HepG2 (cell line): Measurements from ENCODE around the gene MAP3K4. TPM values are rescaled to one million over a fixed set of nuclear protein-coding genes. Genes with fewer than 3 reads are reported as not detected.

Experiments
- ATAC-seq: fragments of 200-7000 bp; cut with Tn5 transposase; 3 replicates; pipeline ENCODE4 v1.9.1; 2020; ENCODE audit warnings: mild to moderate bottlenecking, moderate library complexity
- BruUV-seq: library from RNA; stranded (reverse); fragments of 400-500 nt; replicated peaks from 2 replicates; lab custom pipeline; 2021; lab: Mats Ljungman, UMichigan
- CTCF ChIA-PET: fragments of 300-600 bp; formaldehyde crosslinking; extraction: SDS; loops from one replicate; lab custom pipeline; 2021; ENCODE audit warnings: low total read pairs, inconsistent platforms, low intra/inter-chr PET ratio; lab: Yijun Ruan, JAX
- POLR2A ChIA-PET: fragments of 350-600 bp; sonication (Branson Sonifier 250); formaldehyde crosslinking; loops from one replicate; lab custom pipeline; 2020; ENCODE audit warnings: antibody characterized with exemption, inconsistent platforms; lab: Yijun Ruan, JAX
- DNase-seq: peaks from one replicate; pipeline ENCODE4 v3.0.0-alpha.2; 2015; ENCODE audit warnings: low spot score
- FAIRE-seq: peaks from 3 replicates; lab custom pipeline; 2011; peaks lifted over from hg19 to GRCh38; lab: Jason Lieb, UNC
- H2AFZ ChIP-seq: one replicate; pipeline ENCODE4 v1.6.1; 2011; ENCODE audit warnings: low read length, inconsistent platforms
- H3K27ac ChIP-seq: fragments of 300-600 bp; 3 replicates; pipeline ENCODE4 v1.8.0; 2011; ENCODE audit warnings: mixed run types, mild to moderate bottlenecking, mixed read lengths, low read length, inconsistent platforms; ENCODE audit not compliant: insufficient read depth; ENCODE audit errors: extremely low read length
- H3K27me3 ChIP-seq, 2 experiments: fragments of 200-600 bp in 1 of 2; 2 replicates in 1 of 2; 3 replicates in 1 of 2; pipeline versions ENCODE4 v1.6.0 to v1.8.0; 2011; ENCODE audit warnings: low read length in 2 of 2, mild to moderate bottlenecking in 2 of 2, moderate library complexity in 2 of 2, inconsistent platforms in 1 of 2; ENCODE audit not compliant: insufficient read depth in 2 of 2, control insufficient read depth in 1 of 2
- H3K36me3 ChIP-seq, 2 experiments: fragments of 200-600 bp in 1 of 2; replicated peaks in 1 of 2; 2 replicates in 1 of 2; 3 replicates in 1 of 2; pipeline versions ENCODE4 v1.5.1 to v1.8.0; 2011; ENCODE audit warnings: low read length in 2 of 2, inconsistent platforms in 1 of 2; ENCODE audit not compliant: insufficient read depth in 2 of 2, control insufficient read depth in 1 of 2
- H3K4me1 ChIP-seq: 2 replicates; pipeline ENCODE4 v1.5.1; 2012; ENCODE audit warnings: low read length, inconsistent platforms; ENCODE audit not compliant: insufficient read depth
- H3K4me2 ChIP-seq: 2 replicates; pipeline ENCODE4 v1.6.0; 2011; ENCODE audit warnings: low read depth, low read length, inconsistent platforms
- H3K4me3 ChIP-seq, 3 experiments: fragments of 200-600 bp in 1 of 3; sonication (generic), shearing (Covaris generic) in 1 of 3; replicated peaks in 1 of 3; 2 replicates each; pipeline ENCODE4 v1.5.1; 2011 to 2016; ENCODE audit warnings: low read length in 3 of 3, inconsistent platforms in 2 of 3, low read depth in 2 of 3, mild to moderate bottlenecking in 2 of 3, control low read depth in 1 of 3, mixed read lengths in 1 of 3; ENCODE audit not compliant: insufficient read depth in 1 of 3
- H3K79me2 ChIP-seq: one replicate; pipeline ENCODE4 v1.6.1; 2011; ENCODE audit warnings: low read length, inconsistent platforms; ENCODE audit not compliant: insufficient read depth
- H3K9ac ChIP-seq: 2 replicates; pipeline ENCODE4 v1.6.0; 2011; ENCODE audit warnings: mild to moderate bottlenecking, low read depth, low read length, inconsistent platforms; ENCODE audit not compliant: insufficient read depth
- H3K9me3 ChIP-seq: 2 replicates; pipeline ENCODE4 v1.5.1; 2012; ENCODE audit warnings: mild to moderate bottlenecking, low read length
- H4K20me1 ChIP-seq: 2 replicates; pipeline ENCODE4 v1.6.0; 2011; ENCODE audit warnings: inconsistent platforms, mild to moderate bottlenecking, low read length, moderate library complexity; ENCODE audit not compliant: insufficient read depth
- AKAP8 ChIP-seq: sonication (generic); formaldehyde crosslinking; IDR thresholded peaks from 2 replicates; pipeline ENCODE4 v1.5.1; 2020; ENCODE audit warnings: mild to moderate bottlenecking, missing genetic modification reagents
- FOXA3 ChIP-seq: IDR thresholded peaks from 2 replicates; pipeline ENCODE4 v1.6.1; 2016; ENCODE audit warnings: missing genetic modification reagents, missing compliant biosample characterization
- ZNF160 ChIP-seq: sonication (generic); formaldehyde crosslinking; IDR thresholded peaks from 2 replicates; pipeline ENCODE4 v1.8.0; 2022; ENCODE audit warnings: mild to moderate bottlenecking, inconsistent platforms, missing genetic modification reagents
- ZNF251 ChIP-seq: sonication (generic); formaldehyde crosslinking; IDR thresholded peaks from 2 replicates; pipeline ENCODE4 v1.9.0; 2021; ENCODE audit warnings: mild to moderate bottlenecking, missing genetic modification reagents
- ZNF546 ChIP-seq: sonication (generic); formaldehyde crosslinking; conservative IDR thresholded peaks from 2 replicates; pipeline ENCODE4 v1.8.1; 2023; ENCODE audit warnings: mild to moderate bottlenecking, missing genetic modification reagents
- ZNF589 ChIP-seq: sonication (generic); formaldehyde crosslinking; conservative IDR thresholded peaks from 2 replicates; pipeline ENCODE4 v1.8.0; 2022; ENCODE audit warnings: mild to moderate bottlenecking, moderate library complexity, missing genetic modification reagents
- ZNF644 ChIP-seq: IDR thresholded peaks from 2 replicates; pipeline ENCODE4 v1.6.1; 2016; ENCODE audit warnings: low read depth
- WGBS: methylation state at CpG from one replicate; pipeline ENCODE4 v1.1.6; 2017; ENCODE audit warnings: low lambda C conversion rate; 5-methylcytosine and 5-hydroxymethylcytosine counted together
- in situ Hi-C: cut with HindIII; loops from 2 replicates; pipeline ENCODE4 v1.10.0; 2017; ENCODE audit warnings: low pct_unique_long_range_greater_than_20kb; ENCODE audit not compliant: extremely low pct_ligation_motif_present
- intact Hi-C: fragments of 100-400 bp; cut with micrococcal nuclease; formaldehyde crosslinking; loops from one replicate; pipeline ENCODE4 v1.10.0; 2022; ENCODE audit not compliant: unreplicated experiment
- polyA plus RNA-seq, 8 experiments: library from polyadenylated mRNA; depleted of rRNA in 3 of 8; stranded (reverse) in 7 of 8; unstranded in 1 of 8; fragments of >200 nt; fragmentation: Illumina TruSeq in 4 of 8; extraction: Trizol in 4 of 8; gene quantifications; 2 replicates each; pipeline versions ENCODE4 v1.2.1 to v1.2.3, GENCODE V29; 2011 to 2016; ENCODE audit warnings: low read depth in 4 of 8, missing spikeins in 1 of 8, mixed read lengths in 1 of 8; ENCODE audit not compliant: insufficient read depth in 1 of 8
- total RNA-seq, 5 experiments: library from RNA; depleted of rRNA; stranded (reverse); fragments of >200 nt; fragmentation: Illumina TruSeq; extraction: Trizol; gene quantifications; 2 replicates each; pipeline ENCODE4 v1.2.3, GENCODE V29; 2016; ENCODE audit warnings: low read depth in 1 of 5
- TF ChIP-seq, protein P1 (sequence below): sonication (generic); formaldehyde crosslinking; IDR thresholded peaks from 2 replicates; pipeline ENCODE4 v1.9.0; 2022; ENCODE audit warnings: missing genetic modification reagents, mild to moderate bottlenecking, borderline replicate concordance
- TF ChIP-seq, protein P2 (sequence below): sonication (generic); formaldehyde crosslinking; IDR thresholded peaks from 2 replicates; pipeline ENCODE4 v1.9.0; 2021; ENCODE audit warnings: missing genetic modification reagents, mild to moderate bottlenecking, borderline replicate concordance
- TF ChIP-seq, protein P3 (sequence below): IDR thresholded peaks from 2 replicates; pipeline ENCODE4 v1.6.1; 2016; ENCODE audit warnings: low read depth, missing genetic modification reagents, missing compliant biosample characterization
- TF ChIP-seq, protein P4 (sequence below): sonication (generic); formaldehyde crosslinking; IDR thresholded peaks from 2 replicates; pipeline ENCODE4 v1.8.0; 2022; ENCODE audit warnings: missing genetic modification reagents, mild to moderate bottlenecking, inconsistent platforms, borderline replicate concordance

The MAP3K4 gene
- total and polyA plus RNA-seq, 2 of the 13 experiments (the other 11 are each of a cell fraction or from before 2014, with no cell fraction given) = 12.9 to 33.6 TPM

DNA sequence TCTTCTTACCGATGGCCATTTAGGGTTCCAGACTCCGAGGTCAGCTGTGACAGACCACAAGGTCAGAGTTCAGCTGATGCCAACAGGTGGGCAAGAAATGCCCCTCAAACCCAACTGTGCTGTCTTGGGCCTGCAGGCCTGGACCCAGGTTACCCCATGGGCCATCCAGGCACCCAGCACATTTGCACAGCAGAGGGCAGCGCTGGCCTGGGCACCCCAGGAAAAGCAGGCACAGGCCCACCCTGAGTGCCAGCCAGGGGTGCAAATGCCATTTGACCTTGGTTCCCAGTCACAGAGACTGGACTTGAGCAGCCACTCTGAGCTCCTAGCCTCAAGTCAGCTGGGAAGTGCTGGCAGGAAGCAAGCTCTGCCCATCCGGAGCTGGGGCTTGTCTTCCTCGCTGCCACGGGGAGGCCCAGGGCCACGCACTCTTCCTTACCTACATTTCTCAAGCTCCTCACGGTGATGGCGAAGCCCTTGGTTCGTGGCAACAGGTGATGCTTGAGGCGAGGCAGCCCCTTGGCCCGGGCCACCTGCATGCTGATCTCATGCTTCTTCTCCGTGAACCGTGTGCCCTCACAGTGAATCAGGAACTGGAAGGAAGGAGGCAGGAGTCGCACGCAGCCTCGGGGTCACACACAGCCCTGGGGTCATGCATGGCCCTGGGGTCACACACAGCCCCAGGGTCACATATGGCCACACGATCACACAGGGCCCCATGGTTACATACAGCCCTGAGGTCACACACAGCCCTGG lies 161.5 kb downstream of the MAP3K4 start:
- Histone ChIP-seq H3K36me3 (no peaks in the 10 kb centered on the region), H3K4me1 (no peaks in the 10 kb centered on the region), H3K4me2 (no peak overlapping the region), H3K79me2 (no peaks in the 10 kb centered on the region), H3K27me3 (peaks cover 2 to 25% of the 10 kb centered on the region in 2 experiments; a peak in 4 of 5 replicates), H3K9ac (no peak overlapping the region), H3K9me3 (no peaks in the 10 kb centered on the region), H4K20me1 (no peaks in the 10 kb centered on the region), H3K4me3 (no peak overlapping the region), H2AFZ (no peak overlapping the region), H3K27ac (no peak overlapping the region)
- intact Hi-C loops = no loop called here
- DNase-seq (no peak), ATAC-seq (peak; percentile 66), FAIRE-seq (no peak)
- 68% methylated on average over 17 of the region's 18 CpGs for WGBS
- BruUV-seq = no TSS peak
- POLR2A ChIA-PET = no interaction called here
- CTCF ChIA-PET = interaction anchor here (1.5 kb wide), 1 partner anchor 218 kb away, joined by 6 read pairs; no protein-coding TSS in a partner anchor
- in situ Hi-C loops = no loop called here
- TF ChIP-seq ZNF546 (CRISPR knock-in tag) = no peak
- TF ChIP-seq ZNF251 (CRISPR knock-in tag) = no peak
- TF ChIP-seq, protein P1, sequence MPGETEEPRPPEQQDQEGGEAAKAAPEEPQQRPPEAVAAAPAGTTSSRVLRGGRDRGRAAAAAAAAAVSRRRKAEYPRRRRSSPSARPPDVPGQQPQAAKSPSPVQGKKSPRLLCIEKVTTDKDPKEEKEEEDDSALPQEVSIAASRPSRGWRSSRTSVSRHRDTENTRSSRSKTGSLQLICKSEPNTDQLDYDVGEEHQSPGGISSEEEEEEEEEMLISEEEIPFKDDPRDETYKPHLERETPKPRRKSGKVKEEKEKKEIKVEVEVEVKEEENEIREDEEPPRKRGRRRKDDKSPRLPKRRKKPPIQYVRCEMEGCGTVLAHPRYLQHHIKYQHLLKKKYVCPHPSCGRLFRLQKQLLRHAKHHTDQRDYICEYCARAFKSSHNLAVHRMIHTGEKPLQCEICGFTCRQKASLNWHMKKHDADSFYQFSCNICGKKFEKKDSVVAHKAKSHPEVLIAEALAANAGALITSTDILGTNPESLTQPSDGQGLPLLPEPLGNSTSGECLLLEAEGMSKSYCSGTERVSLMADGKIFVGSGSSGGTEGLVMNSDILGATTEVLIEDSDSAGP (CRISPR knock-in tag) = peak; percentile 26; the same call in 1 of the 2 replicates
- TF ChIP-seq FOXA3 (CRISPR knock-in tag) = no peak
- TF ChIP-seq, protein P2, sequence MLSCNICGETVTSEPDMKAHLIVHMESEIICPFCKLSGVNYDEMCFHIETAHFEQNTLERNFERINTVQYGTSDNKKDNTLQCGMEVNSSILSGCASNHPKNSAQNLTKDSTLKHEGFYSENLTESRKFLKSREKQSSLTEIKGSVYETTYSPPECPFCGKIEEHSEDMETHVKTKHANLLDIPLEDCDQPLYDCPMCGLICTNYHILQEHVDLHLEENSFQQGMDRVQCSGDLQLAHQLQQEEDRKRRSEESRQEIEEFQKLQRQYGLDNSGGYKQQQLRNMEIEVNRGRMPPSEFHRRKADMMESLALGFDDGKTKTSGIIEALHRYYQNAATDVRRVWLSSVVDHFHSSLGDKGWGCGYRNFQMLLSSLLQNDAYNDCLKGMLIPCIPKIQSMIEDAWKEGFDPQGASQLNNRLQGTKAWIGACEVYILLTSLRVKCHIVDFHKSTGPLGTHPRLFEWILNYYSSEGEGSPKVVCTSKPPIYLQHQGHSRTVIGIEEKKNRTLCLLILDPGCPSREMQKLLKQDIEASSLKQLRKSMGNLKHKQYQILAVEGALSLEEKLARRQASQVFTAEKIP (CRISPR knock-in tag) = no peak
- TF ChIP-seq ZNF160 (CRISPR knock-in tag) = no peak
- TF ChIP-seq, protein P3, sequence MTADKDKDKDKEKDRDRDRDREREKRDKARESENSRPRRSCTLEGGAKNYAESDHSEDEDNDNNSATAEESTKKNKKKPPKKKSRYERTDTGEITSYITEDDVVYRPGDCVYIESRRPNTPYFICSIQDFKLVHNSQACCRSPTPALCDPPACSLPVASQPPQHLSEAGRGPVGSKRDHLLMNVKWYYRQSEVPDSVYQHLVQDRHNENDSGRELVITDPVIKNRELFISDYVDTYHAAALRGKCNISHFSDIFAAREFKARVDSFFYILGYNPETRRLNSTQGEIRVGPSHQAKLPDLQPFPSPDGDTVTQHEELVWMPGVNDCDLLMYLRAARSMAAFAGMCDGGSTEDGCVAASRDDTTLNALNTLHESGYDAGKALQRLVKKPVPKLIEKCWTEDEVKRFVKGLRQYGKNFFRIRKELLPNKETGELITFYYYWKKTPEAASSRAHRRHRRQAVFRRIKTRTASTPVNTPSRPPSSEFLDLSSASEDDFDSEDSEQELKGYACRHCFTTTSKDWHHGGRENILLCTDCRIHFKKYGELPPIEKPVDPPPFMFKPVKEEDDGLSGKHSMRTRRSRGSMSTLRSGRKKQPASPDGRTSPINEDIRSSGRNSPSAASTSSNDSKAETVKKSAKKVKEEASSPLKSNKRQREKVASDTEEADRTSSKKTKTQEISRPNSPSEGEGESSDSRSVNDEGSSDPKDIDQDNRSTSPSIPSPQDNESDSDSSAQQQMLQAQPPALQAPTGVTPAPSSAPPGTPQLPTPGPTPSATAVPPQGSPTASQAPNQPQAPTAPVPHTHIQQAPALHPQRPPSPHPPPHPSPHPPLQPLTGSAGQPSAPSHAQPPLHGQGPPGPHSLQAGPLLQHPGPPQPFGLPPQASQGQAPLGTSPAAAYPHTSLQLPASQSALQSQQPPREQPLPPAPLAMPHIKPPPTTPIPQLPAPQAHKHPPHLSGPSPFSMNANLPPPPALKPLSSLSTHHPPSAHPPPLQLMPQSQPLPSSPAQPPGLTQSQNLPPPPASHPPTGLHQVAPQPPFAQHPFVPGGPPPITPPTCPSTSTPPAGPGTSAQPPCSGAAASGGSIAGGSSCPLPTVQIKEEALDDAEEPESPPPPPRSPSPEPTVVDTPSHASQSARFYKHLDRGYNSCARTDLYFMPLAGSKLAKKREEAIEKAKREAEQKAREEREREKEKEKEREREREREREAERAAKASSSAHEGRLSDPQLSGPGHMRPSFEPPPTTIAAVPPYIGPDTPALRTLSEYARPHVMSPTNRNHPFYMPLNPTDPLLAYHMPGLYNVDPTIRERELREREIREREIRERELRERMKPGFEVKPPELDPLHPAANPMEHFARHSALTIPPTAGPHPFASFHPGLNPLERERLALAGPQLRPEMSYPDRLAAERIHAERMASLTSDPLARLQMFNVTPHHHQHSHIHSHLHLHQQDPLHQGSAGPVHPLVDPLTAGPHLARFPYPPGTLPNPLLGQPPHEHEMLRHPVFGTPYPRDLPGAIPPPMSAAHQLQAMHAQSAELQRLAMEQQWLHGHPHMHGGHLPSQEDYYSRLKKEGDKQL (CRISPR knock-in tag) = no peak
- no peak for TF ChIP-seq AKAP8 (CRISPR knock-in tag)
- TF ChIP-seq ZNF589 (CRISPR knock-in tag) = no peak
- TF ChIP-seq, protein P4, sequence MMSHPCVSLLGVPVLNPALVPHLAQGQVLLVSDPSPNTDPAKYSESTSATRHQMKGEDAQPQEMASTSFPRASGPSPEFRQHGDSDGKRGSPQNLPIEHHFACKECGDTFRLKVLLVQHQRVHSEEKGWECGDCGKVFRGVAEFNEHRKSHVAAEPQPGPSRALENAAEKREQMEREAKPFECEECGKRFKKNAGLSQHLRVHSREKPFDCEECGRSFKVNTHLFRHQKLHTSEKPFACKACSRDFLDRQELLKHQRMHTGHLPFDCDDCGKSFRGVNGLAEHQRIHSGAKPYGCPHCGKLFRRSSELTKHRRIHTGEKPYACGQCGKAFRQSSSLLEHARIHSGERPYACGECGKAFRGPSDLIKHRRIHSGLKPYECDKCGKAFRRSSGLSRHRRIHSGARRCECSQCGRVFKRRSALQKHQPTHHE (CRISPR knock-in tag) = no peak
- no peak for TF ChIP-seq ZNF644 (CRISPR knock-in tag)
